Neutrophil (primary cell): ENCODE data around the gene TUBB2B.
"Not testable (repeated sequence)": the region's sequence is repeated elsewhere in the genome, so short reads cannot be mapped to it uniquely, and the experiment has no call there.

Experiments
- H3K27ac ChIP-seq: fragments of 200-600 bp; sonication (generic); 2 replicates; pipeline ENCODE4 v1.5.1; 2016; ENCODE audit warnings: mild to moderate bottlenecking, moderate library complexity
- H3K27me3 ChIP-seq: fragments of 200-600 bp; sonication (generic); 2 replicates; pipeline ENCODE4 v1.6.0; 2016; ENCODE audit warnings: mild to moderate bottlenecking
- H3K36me3 ChIP-seq: fragments of 200-600 bp; sonication (generic); 2 replicates; pipeline ENCODE4 v1.5.1; 2017
- H3K4me1 ChIP-seq, 2 experiments: fragments of 200-600 bp in 1 of 2; sonication (generic) in 1 of 2; 1 replicate in 1 of 2; 2 replicates in 1 of 2; pipeline versions ENCODE4 v1.5.1 to v1.6.1; 2013 to 2016; ENCODE audit warnings: low read depth in 1 of 2, low read length in 1 of 2, mild to moderate bottlenecking in 1 of 2, moderate library complexity in 1 of 2; ENCODE audit not compliant: control insufficient read depth in 1 of 2, insufficient read depth in 1 of 2
- H3K4me3 ChIP-seq, 2 experiments: fragments of 200-600 bp in 1 of 2; sonication (generic) in 1 of 2; 1 replicate in 1 of 2; 2 replicates in 1 of 2; pipeline ENCODE4 v1.5.1; 2013 to 2016; ENCODE audit warnings: low read depth in 1 of 2, low read length in 1 of 2, mild to moderate bottlenecking in 1 of 2, moderate library complexity in 1 of 2
- H3K9me3 ChIP-seq: fragments of 200-600 bp; sonication (generic); 2 replicates; pipeline ENCODE4 v1.5.1; 2016
- CTCF ChIP-seq: fragments of 200-600 bp; sonication (generic); IDR thresholded peaks from 2 replicates; pipeline ENCODE4 v1.5.1; 2016; ENCODE audit warnings: antibody characterized with exemption

Gene TUBB2B

GRCh38 chr6:3190779-3191178 is 36.7 kb downstream of the TUBB2B start:
- peaks cover 13% of the 10 kb centered on the region for H3K27me3 ChIP-seq
- H3K9me3 ChIP-seq = no peaks in the 10 kb centered on the region
- no peak for TF ChIP-seq CTCF

DNA sequence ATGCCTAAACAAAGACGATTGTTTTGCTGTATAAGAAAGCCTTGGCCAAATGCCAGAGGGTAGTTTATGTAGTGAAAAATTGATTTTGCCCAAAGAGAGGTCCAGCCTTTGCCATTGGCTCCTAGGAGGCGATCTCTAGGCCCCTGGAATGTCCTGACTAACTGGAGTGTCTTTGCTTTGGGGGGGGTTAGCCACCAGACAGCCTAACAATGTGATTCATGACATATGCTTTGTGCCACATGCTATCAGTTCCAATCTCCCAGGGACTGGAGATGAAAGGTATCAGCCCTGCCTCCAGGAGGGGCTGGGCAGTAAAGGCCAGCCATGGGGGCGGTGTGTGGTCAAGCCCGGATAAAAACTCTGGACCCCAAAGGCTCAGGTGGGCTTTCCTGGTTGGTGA is 37.4 kb downstream of the TUBB2B start:
- Histone ChIP-seq H3K9me3 (no peaks in the 10 kb centered on the region), H3K4me3 (no peak overlapping the region), H3K27me3 (peaks cover 13% of the 10 kb centered on the region), H3K4me1 (peaks cover 0 to 2% of the 10 kb centered on the region in 2 experiments), H3K27ac (no peak overlapping the region), H3K36me3 (no peaks in the 10 kb centered on the region)
- TF ChIP-seq CTCF = no peak

More at GRCh38 chr6:3190779-3191178, 36.7 kb downstream of the TUBB2B start:
- Histone ChIP-seq H3K4me3 (no peak overlapping the region), H3K27ac (no peak overlapping the region), H3K36me3 (no peaks in the 10 kb centered on the region), H3K4me1 (no peaks in the 10 kb centered on the region)

GRCh38 chr6:3189192-3189591 is 38.3 kb downstream of the TUBB2B start:
- not testable (repeated sequence) for H3K36me3 ChIP-seq, H3K27ac ChIP-seq, H3K9me3 ChIP-seq, H3K4me3 ChIP-seq
- peaks cover 13% of the 10 kb centered on the region for H3K27me3 ChIP-seq
- peaks cover 7 to 10% of the 10 kb centered on the region in 2 experiments for H3K4me1 ChIP-seq

- Histone ChIP-seq H3K4me3 (no peak overlapping the region), H3K4me1 (peaks cover 8 to 10% of the 10 kb centered on the region in 2 experiments), H3K27ac (no peak overlapping the region), H3K9me3 (no peaks in the 10 kb centered on the region), H3K36me3 (no peaks in the 10 kb centered on the region), H3K27me3 (peaks cover 13% of the 10 kb centered on the region)
- TF ChIP-seq CTCF = no peak
Measured at GRCh38 chr6:3188262-3188661, 39.2 kb downstream of the TUBB2B start.

- Histone ChIP-seq H3K36me3 (no peaks in the 10 kb centered on the region), H3K9me3 (no peaks in the 10 kb centered on the region), H3K4me3 (no peak overlapping the region), H3K27me3 (peaks cover 13% of the 10 kb centered on the region), H3K4me1 (peaks cover 8 to 10% of the 10 kb centered on the region in 2 experiments), H3K27ac (no peak overlapping the region)
- TF ChIP-seq CTCF = no peak
Measured at GRCh38 chr6:3186974-3187382, 40.5 kb downstream of the TUBB2B start.

GRCh38 chr6:3183066-3183465 is 44.4 kb downstream of the TUBB2B start:
- H3K4me3 ChIP-seq = no peak overlapping the region
- H3K4me1 ChIP-seq = peaks cover 11 to 13% of the 10 kb centered on the region in 2 experiments
- H3K27me3 ChIP-seq = peaks cover 10% of the 10 kb centered on the region
- H3K27ac ChIP-seq = no peak overlapping the region
- no peak for TF ChIP-seq CTCF
- no peaks in the 10 kb centered on the region for H3K9me3 ChIP-seq
- H3K36me3 ChIP-seq = no peaks in the 10 kb centered on the region
